CD4-positive, CD25-positive, alpha-beta regulatory T cell (primary cell): Measurements from ENCODE around the gene CPSF3. TPM values are rescaled to one million over a fixed set of nuclear protein-coding genes. Genes with fewer than 3 reads are reported as not detected.

ENCODE experiments used
- ATAC-seq, 2 donors: fragments of 150-1000 bp; cut with Tn5 transposase; one replicate each; pipeline ENCODE4 v1.10.0; 2021; ENCODE audit warnings: low read depth in 2 of 2, moderate number of reproducible peaks in 2 of 2, moderate library complexity in 1 of 2
- DNase-seq, 3 donors: peaks; one replicate each; pipeline versions ENCODE4 v3.0.0 to v3.0.0-alpha.2; 2012 to 2022; ENCODE audit warnings: mixed read lengths in 1 of 3
- H3K27ac ChIP-seq: one replicate; pipeline ENCODE4 v1.7.0; 2013; ENCODE audit warnings: mild to moderate bottlenecking, low read length; ENCODE audit not compliant: insufficient read depth, poor library complexity, severe bottlenecking
- H3K27me3 ChIP-seq: one replicate; pipeline ENCODE4 v1.7.0; 2013; ENCODE audit warnings: low read length; ENCODE audit not compliant: control insufficient read depth, insufficient read depth
- H3K36me3 ChIP-seq: one replicate; pipeline ENCODE4 v1.7.0; 2013; ENCODE audit warnings: mild to moderate bottlenecking, low read length, moderate library complexity; ENCODE audit not compliant: control insufficient read depth, insufficient read depth
- H3K4me1 ChIP-seq: 2 replicates; pipeline ENCODE4 v1.7.0; 2013; ENCODE audit warnings: mild to moderate bottlenecking, low read length; ENCODE audit not compliant: insufficient read depth, control insufficient read depth, poor library complexity, severe bottlenecking
- H3K4me3 ChIP-seq: one replicate; pipeline ENCODE4 v1.7.0; 2013; ENCODE audit warnings: low read depth, mild to moderate bottlenecking, low read length, moderate library complexity
- H3K9me3 ChIP-seq, 2 experiments: 1 replicate in 1 of 2; 2 replicates in 1 of 2; pipeline ENCODE4 v1.7.0; 2013; ENCODE audit warnings: low read length in 2 of 2, mild to moderate bottlenecking in 1 of 2, moderate library complexity in 1 of 2; ENCODE audit not compliant: control insufficient read depth in 2 of 2
- H3K27ac Mint-ChIP-seq, 3 donors: one replicate each; pipeline ENCODE4 v1.8.0; 2020 to 2022; ENCODE audit warnings: mild to moderate bottlenecking in 3 of 3, mixed read lengths in 3 of 3, moderate library complexity in 2 of 3
- H3K27me3 Mint-ChIP-seq: one replicate; pipeline ENCODE4 v1.8.0; 2022; ENCODE audit warnings: mild to moderate bottlenecking, mixed read lengths
- H3K36me3 Mint-ChIP-seq: one replicate; pipeline ENCODE4 v1.8.0; 2020; ENCODE audit warnings: mixed read lengths
- H3K4me1 Mint-ChIP-seq, 4 donors: one replicate each; pipeline ENCODE4 v1.8.0; 2020 to 2022; ENCODE audit warnings: mixed read lengths in 4 of 4, mild to moderate bottlenecking in 1 of 4
- H3K4me3 Mint-ChIP-seq, 4 donors: one replicate each; pipeline ENCODE4 v1.8.0; 2020 to 2022; ENCODE audit warnings: mild to moderate bottlenecking in 4 of 4, mixed read lengths in 4 of 4, moderate library complexity in 3 of 4
- H3K9me3 Mint-ChIP-seq, 7 donors: one replicate each; pipeline ENCODE4 v1.8.0; 2020 to 2022; ENCODE audit warnings: mixed read lengths in 7 of 7, mild to moderate bottlenecking in 3 of 7, moderate library complexity in 2 of 7
- polyA plus RNA-seq, 4 donors: library from polyadenylated mRNA; unstranded; fragments of 300-500 nt; fragmentation: Illumina TruSeq; gene quantifications; one replicate each; pipeline ENCODE4 v1.2.3, GENCODE V29; 2021
- total RNA-seq: library from RNA; stranded (reverse); gene quantifications from one replicate; pipeline ENCODE4 v1.2.3, GENCODE V29; 2022

The CPSF3 gene
- total and polyA plus RNA-seq, 5 donors from 2014 or later = 23.1 to 37.8 (median 35.4) TPM

GRCh38 chr2:9465170-9465569 is 41.7 kb downstream of the CPSF3 start:
- no peaks in the 10 kb centered on the region for H3K27me3 ChIP-seq
- peaks cover 16% of the 10 kb centered on the region for H3K36me3 Mint-ChIP-seq
- no peak for ATAC-seq

GRCh38 chr2:9466147-9466683 is 42.8 kb downstream of the CPSF3 start:
- H3K4me1 ChIP-seq = no peaks in the 10 kb centered on the region
- no peak for DNase-seq
- H3K36me3 ChIP-seq = peaks cover 21% of the 10 kb centered on the region
- H3K9me3 Mint-ChIP-seq = no peaks in the 10 kb centered on the region
- H3K4me3 Mint-ChIP-seq = no peak overlapping the region
- no peak overlapping the region for H3K4me3 ChIP-seq
- H3K27me3 Mint-ChIP-seq = no peaks in the 10 kb centered on the region
- no peak for ATAC-seq
- H3K27me3 ChIP-seq = no peaks in the 10 kb centered on the region
- H3K4me1 Mint-ChIP-seq = peaks cover 0 to 9% (median 3%) of the 10 kb centered on the region in 4 donors
- H3K27ac Mint-ChIP-seq = no peak overlapping the region
- peaks cover 9% of the 10 kb centered on the region for H3K36me3 Mint-ChIP-seq
- H3K9me3 ChIP-seq = no peaks in the 10 kb centered on the region
- H3K27ac ChIP-seq = no peak overlapping the region

More at GRCh38 chr2:9465170-9465569, 41.7 kb downstream of the CPSF3 start:
- H3K4me3 ChIP-seq = no peak overlapping the region
- no peak overlapping the region for H3K27ac ChIP-seq
- H3K36me3 ChIP-seq = peaks cover 21% of the 10 kb centered on the region
- DNase-seq = no peak
- H3K9me3 ChIP-seq = no peaks in the 10 kb centered on the region
- no peaks in the 10 kb centered on the region for H3K27me3 Mint-ChIP-seq
- H3K4me1 ChIP-seq = no peaks in the 10 kb centered on the region
- peaks cover 2 to 9% (median 5%) of the 10 kb centered on the region in 4 donors for H3K4me1 Mint-ChIP-seq
- peak overlapping the region in 1 of 3 donors; percentile 32 for H3K27ac Mint-ChIP-seq
- no peak overlapping the region for H3K4me3 Mint-ChIP-seq
- no peaks in the 10 kb centered on the region for H3K9me3 Mint-ChIP-seq

GRCh38 chr2:9467687-9468086 is 44.2 kb downstream of the CPSF3 start:
- peaks cover 21% of the 10 kb centered on the region for H3K36me3 ChIP-seq
- DNase-seq (no peak), ATAC-seq (no peak)
- H3K9me3 ChIP-seq = no peaks in the 10 kb centered on the region
- no peaks in the 10 kb centered on the region for H3K27me3 ChIP-seq
- Mint-ChIP-seq H3K4me3 (no peak overlapping the region), H3K27ac (no peak overlapping the region), H3K27me3 (no peaks in the 10 kb centered on the region), H3K9me3 (no peaks in the 10 kb centered on the region), H3K36me3 (peaks cover 3% of the 10 kb centered on the region), H3K4me1 (peaks cover 2 to 9% (median 3%) of the 10 kb centered on the region in 4 donors)
- H3K4me3 ChIP-seq = no peak overlapping the region
- H3K4me1 ChIP-seq = no peaks in the 10 kb centered on the region
- no peak overlapping the region for H3K27ac ChIP-seq

GRCh38 chr2:9471206-9471605 is 47.8 kb downstream of the CPSF3 start:
- Histone ChIP-seq H3K27me3 (no peaks in the 10 kb centered on the region), H3K9me3 (no peaks in the 10 kb centered on the region), H3K4me3 (no peak overlapping the region), H3K4me1 (peaks cover 27% of the 10 kb centered on the region), H3K36me3 (peaks cover 10% of the 10 kb centered on the region), H3K27ac (no peak overlapping the region)
- ATAC-seq (no peak), DNase-seq (no peak)
- Mint-ChIP-seq H3K9me3 (no peaks in the 10 kb centered on the region), H3K27me3 (no peaks in the 10 kb centered on the region), H3K4me1 (peaks cover 14 to 25% (median 20%) of the 10 kb centered on the region in 4 donors), H3K4me3 (peak overlapping the region in 1 of 4 donors; percentile 21), H3K27ac (no peak overlapping the region), H3K36me3 (peaks cover 3% of the 10 kb centered on the region)

GRCh38 chr2:9472511-9472910 is 49.1 kb downstream of the CPSF3 start:
- Mint-ChIP-seq H3K36me3 (peaks cover 10% of the 10 kb centered on the region), H3K27ac (peak overlapping the region in 2 of 3 donors; percentile 85 to 95), H3K27me3 (no peaks in the 10 kb centered on the region), H3K9me3 (no peaks in the 10 kb centered on the region), H3K4me1 (peaks cover 25 to 35% (median 30%) of the 10 kb centered on the region in 4 donors), H3K4me3 (peak overlapping the region; percentile 82 to 89 (median 86))
- Histone ChIP-seq H3K27ac (no peak overlapping the region), H3K9me3 (no peaks in the 10 kb centered on the region), H3K27me3 (no peaks in the 10 kb centered on the region), H3K4me3 (no peak overlapping the region), H3K36me3 (peaks cover 10% of the 10 kb centered on the region), H3K4me1 (peaks cover 34% of the 10 kb centered on the region)
- DNase-seq = no peak
- no peak for ATAC-seq

- Mint-ChIP-seq H3K36me3 (peaks cover 10% of the 10 kb centered on the region), H3K4me3 (peak overlapping the region; percentile 86 to 97 (median 88)), H3K4me1 (peaks cover 32 to 45% (median 39%) of the 10 kb centered on the region in 4 donors), H3K27me3 (no peaks in the 10 kb centered on the region), H3K9me3 (no peaks in the 10 kb centered on the region), H3K27ac (peak overlapping the region; percentile 77 to 95 (median 85))
- ATAC-seq = peak in 1 of 2 donors; percentile 4
- Histone ChIP-seq H3K9me3 (no peaks in the 10 kb centered on the region), H3K27me3 (no peaks in the 10 kb centered on the region), H3K27ac (peak overlapping the region; percentile 94), H3K4me1 (peaks cover 38% of the 10 kb centered on the region), H3K4me3 (peak overlapping the region; percentile 68), H3K36me3 (peaks cover 6% of the 10 kb centered on the region)
- peak in 1 of 3 donors; percentile 30 for DNase-seq
Measured at GRCh38 chr2:9473308-9473984, 50.0 kb downstream of the CPSF3 start.

GRCh38 chr2:9473985-9474360 is 50.5 kb downstream of the CPSF3 start:
- Mint-ChIP-seq H3K9me3 (no peaks in the 10 kb centered on the region), H3K27ac (peak overlapping the region; percentile 77 to 95 (median 85)), H3K27me3 (no peaks in the 10 kb centered on the region), H3K4me1 (peaks cover 36 to 50% (median 43%) of the 10 kb centered on the region in 4 donors), H3K4me3 (peak overlapping the region; percentile 86 to 97 (median 88)), H3K36me3 (peaks cover 10% of the 10 kb centered on the region)
- Histone ChIP-seq H3K27me3 (no peaks in the 10 kb centered on the region), H3K4me3 (peak overlapping the region; percentile 68), H3K36me3 (peaks cover 11% of the 10 kb centered on the region), H3K9me3 (no peaks in the 10 kb centered on the region), H3K4me1 (peaks cover 38% of the 10 kb centered on the region), H3K27ac (peak overlapping the region; percentile 94)
- DNase-seq = peak; percentile 59 to 76 (median 72)
- ATAC-seq = peak; percentile 73 to 76
